Neuron (in vitro differentiated cells): ENCODE results near the gene MUC5AC.
"Not testable (repeated sequence)": the region's sequence is repeated elsewhere in the genome, so short reads cannot be mapped to it uniquely, and the experiment has no call there.

ENCODE experiments used
- H2AFZ ChIP-seq: one replicate; pipeline ENCODE4 v1.6.1; 2013; ENCODE audit warnings: low read depth, mild to moderate bottlenecking, inconsistent platforms, low read length, moderate library complexity
- H3K27me3 ChIP-seq: one replicate; pipeline ENCODE4 v1.6.1; 2013; ENCODE audit warnings: low read length; ENCODE audit not compliant: insufficient read depth
- H3K36me3 ChIP-seq: one replicate; pipeline ENCODE4 v1.6.1; 2013; ENCODE audit warnings: low read length; ENCODE audit not compliant: insufficient read depth
- H3K4me1 ChIP-seq: one replicate; pipeline ENCODE4 v1.6.1; 2013; ENCODE audit warnings: low read length; ENCODE audit not compliant: insufficient read depth
- H3K4me3 ChIP-seq: 2 replicates; pipeline ENCODE4 v1.5.1; 2013; ENCODE audit warnings: mild to moderate bottlenecking, low read length, moderate library complexity
- H3K9me3 ChIP-seq: one replicate; pipeline ENCODE4 v1.6.1; 2013; ENCODE audit warnings: low read length

Gene MUC5AC

DNA sequence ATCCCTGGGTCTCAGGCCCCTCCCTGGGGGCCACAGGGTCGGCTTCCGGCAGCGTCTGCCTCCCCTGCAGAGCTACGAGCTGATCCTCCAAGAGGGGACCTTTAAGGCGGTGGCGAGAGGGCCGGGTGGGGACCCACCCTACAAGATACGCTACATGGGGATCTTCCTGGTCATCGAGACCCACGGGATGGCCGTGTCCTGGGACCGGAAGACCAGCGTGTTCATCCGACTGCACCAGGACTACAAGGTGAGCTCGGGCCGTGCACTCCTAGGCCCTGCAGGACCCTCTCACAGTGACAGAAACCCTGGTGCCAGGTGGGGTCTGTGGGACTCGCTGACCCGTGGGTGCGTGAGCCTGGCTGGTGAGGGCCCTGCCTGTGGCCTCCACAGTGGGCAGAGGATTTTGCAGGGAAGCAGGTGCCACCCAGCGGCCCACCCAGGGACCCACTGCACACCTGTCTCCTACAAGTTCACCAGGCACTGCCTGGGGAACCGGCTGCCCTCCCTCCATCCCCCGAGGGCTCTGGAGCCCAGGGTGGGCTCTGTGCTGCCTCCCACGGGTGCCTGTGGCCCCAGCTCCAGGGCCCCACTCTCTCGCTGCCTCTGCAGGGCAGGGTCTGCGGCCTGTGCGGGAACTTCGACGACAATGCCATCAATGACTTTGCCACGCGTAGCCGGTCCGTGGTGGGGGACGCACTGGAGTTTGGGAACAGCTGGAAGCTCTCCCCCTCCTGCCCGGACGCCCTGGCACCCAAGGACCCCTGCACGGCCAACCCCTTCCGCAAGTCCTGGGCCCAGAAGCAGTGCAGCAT is 78.8 kb downstream of the MUC5AC start:
- Histone ChIP-seq H3K4me1 (no peaks in the 10 kb centered on the region), H3K4me3 (no peak overlapping the region), H2AFZ (no peak overlapping the region), H3K27me3 (peaks cover 19% of the 10 kb centered on the region), H3K36me3 (no peaks in the 10 kb centered on the region), H3K9me3 (no peaks in the 10 kb centered on the region)

DNA sequence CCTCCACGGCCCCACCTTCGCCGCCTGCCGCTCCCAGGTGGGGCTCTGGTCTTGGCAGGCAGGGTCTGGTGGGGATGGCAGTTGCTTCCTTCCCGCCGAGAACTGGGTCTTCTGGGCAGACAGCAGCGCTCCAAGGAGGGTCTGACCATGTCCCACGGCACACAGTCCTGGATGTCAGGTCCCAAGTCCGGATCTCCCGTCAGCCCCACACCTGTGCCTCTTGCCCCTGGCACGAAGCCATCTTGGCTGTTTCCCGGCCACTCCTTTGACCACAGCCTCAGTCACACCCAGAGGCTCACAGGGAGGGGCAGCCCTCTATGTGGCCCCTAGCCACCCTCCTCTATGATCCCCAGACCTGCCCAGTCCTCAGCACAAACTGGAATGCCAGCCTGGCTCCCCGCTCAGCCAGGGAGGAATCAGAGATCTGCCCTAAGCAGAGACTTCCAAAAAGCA is 79.4 kb downstream of the MUC5AC start:
- no peak overlapping the region for H3K4me3 ChIP-seq
- H2AFZ ChIP-seq, result no peak overlapping the region
- H3K36me3 ChIP-seq, result no peaks in the 10 kb centered on the region
- peaks cover 15% of the 10 kb centered on the region for H3K27me3 ChIP-seq
- peaks cover 2% of the 10 kb centered on the region for H3K9me3 ChIP-seq
- H3K4me1 ChIP-seq, result no peaks in the 10 kb centered on the region

DNA sequence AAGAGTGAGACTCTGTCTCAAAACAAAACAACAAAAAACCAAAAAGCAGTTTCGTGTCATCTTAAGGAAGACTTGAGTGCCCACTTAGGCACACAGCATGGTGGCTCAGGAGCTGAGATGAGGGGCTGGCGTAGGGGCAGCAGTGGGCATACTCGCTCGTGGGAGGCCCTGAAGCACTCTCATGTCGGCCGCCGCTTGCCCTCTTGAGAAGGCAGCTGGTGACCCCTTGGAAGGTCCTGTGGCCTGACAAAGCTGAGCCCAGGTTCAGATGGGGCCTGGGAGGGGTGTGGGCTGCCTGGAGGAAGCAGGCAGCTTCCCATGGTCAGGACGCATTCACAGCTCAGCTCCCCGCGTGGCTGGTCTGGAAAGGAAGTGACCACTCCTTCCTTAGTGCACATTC is 80.1 kb downstream of the MUC5AC start:
- Histone ChIP-seq H3K27me3 (peaks cover 13% of the 10 kb centered on the region), H3K36me3 (no peaks in the 10 kb centered on the region), H2AFZ (no peak overlapping the region), H3K9me3 (peaks cover 6% of the 10 kb centered on the region), H3K4me3 (no peak overlapping the region), H3K4me1 (no peaks in the 10 kb centered on the region)

DNA sequence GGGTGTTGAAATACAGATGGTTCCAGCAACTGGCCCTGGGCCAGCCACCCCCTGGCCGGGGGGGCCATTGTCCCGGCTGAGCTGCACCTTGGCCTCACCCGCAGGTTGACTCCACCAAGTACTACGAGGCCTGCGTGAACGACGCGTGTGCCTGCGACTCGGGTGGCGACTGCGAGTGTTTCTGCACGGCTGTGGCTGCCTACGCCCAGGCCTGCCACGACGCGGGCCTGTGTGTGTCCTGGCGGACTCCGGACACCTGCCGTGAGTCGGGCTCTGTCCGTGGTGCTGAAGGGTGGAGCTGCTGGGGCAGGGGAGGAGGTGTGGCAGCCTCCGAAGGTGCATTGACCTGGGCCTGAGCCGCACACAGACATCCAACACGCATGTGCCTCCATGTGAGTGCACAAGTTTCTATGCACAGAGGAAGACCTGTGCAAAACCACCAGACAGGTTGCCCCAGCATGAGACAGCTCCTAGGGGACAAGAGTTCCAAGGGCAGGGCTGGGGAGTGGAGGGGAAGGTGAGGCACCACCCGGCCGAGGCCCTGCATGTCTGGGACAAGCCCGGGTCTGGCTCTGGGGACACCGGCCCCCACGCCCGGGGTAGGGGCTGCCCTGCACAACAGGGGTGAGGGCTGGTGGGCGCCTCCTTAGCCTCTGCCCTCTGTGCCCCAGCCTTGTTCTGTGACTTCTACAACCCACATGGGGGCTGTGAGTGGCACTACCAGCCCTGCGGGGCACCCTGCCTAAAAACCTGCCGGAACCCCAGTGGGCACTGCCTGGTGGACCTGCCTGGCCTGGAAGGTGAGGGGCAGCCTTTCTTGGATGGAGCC is 81.2 kb downstream of the MUC5AC start:
- H3K9me3 ChIP-seq, result peaks cover 6% of the 10 kb centered on the region
- no peak overlapping the region for H2AFZ ChIP-seq
- H3K4me1 ChIP-seq, result no peaks in the 10 kb centered on the region
- H3K36me3 ChIP-seq, result no peaks in the 10 kb centered on the region
- no peak overlapping the region for H3K4me3 ChIP-seq
- H3K27me3 ChIP-seq, result peaks cover 11% of the 10 kb centered on the region

DNA sequence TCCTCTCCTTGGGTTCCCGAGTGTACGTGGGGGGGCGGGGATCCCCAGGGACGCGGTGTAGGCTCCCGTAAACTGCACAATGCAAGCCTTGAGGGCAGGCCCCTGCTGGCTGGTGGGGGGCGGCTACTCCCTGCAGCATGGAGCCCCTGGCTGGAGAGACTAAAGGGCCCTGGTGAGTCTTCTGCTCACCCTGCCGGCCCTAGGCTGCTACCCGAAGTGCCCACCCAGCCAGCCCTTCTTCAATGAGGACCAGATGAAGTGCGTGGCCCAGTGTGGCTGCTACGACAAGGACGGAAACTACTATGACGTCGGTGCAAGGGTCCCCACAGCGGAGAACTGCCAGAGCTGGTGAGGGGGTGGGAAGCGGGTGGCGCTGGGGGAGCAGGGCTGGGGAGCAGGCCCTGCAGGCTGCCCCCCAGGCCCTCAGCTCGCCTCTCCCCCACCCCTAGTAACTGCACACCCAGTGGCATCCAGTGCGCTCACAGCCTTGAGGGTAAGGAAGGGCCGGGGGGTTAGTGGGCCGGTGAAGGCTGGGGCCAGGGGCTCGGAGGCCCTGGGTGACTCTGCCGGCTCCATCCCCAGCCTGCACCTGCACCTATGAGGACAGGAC is 81.9 kb downstream of the MUC5AC start:
- no peaks in the 10 kb centered on the region for H3K36me3 ChIP-seq
- H2AFZ ChIP-seq, result no peak overlapping the region
- H3K4me1 ChIP-seq, result no peaks in the 10 kb centered on the region
- H3K27me3 ChIP-seq, result peaks cover 11% of the 10 kb centered on the region
- peaks cover 6% of the 10 kb centered on the region for H3K9me3 ChIP-seq
- H3K4me3 ChIP-seq, result no peak overlapping the region

DNA sequence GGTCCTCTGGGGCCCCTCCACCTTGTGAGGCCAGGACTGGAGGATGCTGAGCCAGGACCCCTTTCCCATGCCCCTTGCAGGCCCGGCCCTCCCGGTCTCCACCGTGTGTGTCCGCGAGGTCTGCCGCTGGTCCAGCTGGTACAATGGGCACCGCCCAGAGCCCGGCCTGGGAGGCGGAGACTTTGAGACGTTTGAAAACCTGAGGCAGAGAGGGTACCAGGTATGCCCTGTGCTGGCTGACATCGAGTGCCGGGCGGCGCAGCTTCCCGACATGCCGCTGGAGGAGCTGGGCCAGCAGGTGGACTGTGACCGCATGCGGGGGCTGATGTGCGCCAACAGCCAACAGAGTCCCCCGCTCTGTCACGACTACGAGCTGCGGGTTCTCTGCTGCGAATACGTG is 83.0 kb downstream of the MUC5AC start:
- Histone ChIP-seq H3K4me3 (no peak overlapping the region), H3K4me1 (no peaks in the 10 kb centered on the region), H2AFZ (no peak overlapping the region), H3K27me3 (peaks cover 11% of the 10 kb centered on the region), H3K36me3 (no peaks in the 10 kb centered on the region), H3K9me3 (peaks cover 8% of the 10 kb centered on the region)

DNA sequence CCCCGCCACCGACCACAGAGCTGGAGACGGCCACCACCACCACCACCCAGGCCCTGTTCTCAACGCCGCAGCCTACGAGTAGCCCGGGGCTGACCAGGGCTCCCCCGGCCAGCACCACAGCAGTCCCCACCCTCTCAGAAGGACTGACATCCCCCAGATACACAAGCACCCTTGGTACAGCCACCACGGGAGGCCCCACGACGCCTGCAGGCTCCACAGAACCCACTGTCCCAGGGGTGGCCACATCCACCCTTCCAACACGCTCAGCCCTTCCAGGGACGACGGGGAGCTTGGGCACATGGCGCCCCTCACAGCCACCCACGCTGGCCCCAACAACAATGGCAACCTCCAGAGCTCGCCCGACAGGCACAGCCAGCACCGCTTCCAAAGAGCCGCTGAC is 84.0 kb downstream of the MUC5AC start:
- no peaks in the 10 kb centered on the region for H3K36me3 ChIP-seq
- H3K9me3 ChIP-seq, result peaks cover 8% of the 10 kb centered on the region
- no peak overlapping the region for H2AFZ ChIP-seq
- peaks cover 7% of the 10 kb centered on the region for H3K27me3 ChIP-seq
- no peaks in the 10 kb centered on the region for H3K4me1 ChIP-seq
- H3K4me3 ChIP-seq, result no peak overlapping the region

DNA sequence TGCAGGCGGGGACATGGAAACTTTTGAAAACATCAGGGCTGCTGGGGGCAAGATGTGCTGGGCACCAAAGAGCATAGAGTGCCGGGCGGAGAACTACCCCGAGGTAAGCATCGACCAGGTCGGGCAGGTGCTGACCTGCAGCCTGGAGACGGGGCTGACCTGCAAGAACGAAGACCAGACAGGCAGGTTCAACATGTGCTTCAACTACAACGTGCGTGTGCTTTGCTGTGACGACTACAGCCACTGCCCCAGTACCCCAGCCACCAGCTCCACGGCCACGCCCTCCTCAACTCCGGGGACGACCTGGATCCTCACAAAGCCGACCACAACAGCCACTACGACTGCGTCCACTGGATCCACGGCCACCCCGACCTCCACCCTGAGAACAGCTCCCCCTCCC is 84.5 kb downstream of the MUC5AC start:
- H3K4me3 ChIP-seq, result no peak overlapping the region
- H3K9me3 ChIP-seq, result peaks cover 8% of the 10 kb centered on the region
- no peaks in the 10 kb centered on the region for H3K4me1 ChIP-seq
- H3K27me3 ChIP-seq, result peaks cover 4% of the 10 kb centered on the region
- H2AFZ ChIP-seq, result no peak overlapping the region
- H3K36me3 ChIP-seq, result no peaks in the 10 kb centered on the region

DNA sequence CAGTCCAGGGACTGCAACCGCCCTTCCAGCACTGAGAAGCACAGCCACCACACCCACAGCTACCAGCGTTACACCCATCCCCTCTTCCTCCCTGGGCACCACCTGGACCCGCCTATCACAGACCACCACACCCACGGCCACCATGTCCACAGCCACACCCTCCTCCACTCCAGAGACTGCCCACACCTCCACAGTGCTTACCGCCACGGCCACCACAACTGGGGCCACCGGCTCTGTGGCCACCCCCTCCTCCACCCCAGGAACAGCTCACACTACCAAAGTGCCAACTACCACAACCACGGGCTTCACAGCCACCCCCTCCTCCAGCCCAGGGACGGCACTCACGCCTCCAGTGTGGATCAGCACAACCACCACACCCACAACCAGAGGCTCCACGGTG is 85.0 kb downstream of the MUC5AC start:
- H3K4me3 ChIP-seq, H3K4me1 ChIP-seq, H3K9me3 ChIP-seq, H3K36me3 ChIP-seq, H2AFZ ChIP-seq, H3K27me3 ChIP-seq: not testable (repeated sequence)

DNA sequence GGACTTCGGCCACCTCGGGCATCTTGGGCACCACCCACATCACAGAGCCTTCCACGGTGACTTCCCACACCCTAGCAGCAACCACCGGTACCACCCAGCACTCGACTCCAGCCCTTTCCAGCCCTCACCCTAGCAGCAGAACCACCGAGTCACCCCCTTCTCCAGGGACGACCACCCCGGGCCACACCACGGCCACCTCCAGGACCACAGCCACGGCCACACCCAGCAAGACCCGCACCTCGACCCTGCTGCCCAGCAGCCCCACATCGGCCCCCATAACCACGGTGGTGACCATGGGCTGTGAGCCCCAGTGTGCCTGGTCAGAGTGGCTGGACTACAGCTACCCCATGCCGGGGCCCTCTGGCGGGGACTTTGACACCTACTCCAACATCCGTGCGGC is 85.8 kb downstream of the MUC5AC start:
- H3K9me3 ChIP-seq, H3K4me1 ChIP-seq, H2AFZ ChIP-seq, H3K27me3 ChIP-seq, H3K4me3 ChIP-seq, H3K36me3 ChIP-seq: not testable (repeated sequence)

DNA sequence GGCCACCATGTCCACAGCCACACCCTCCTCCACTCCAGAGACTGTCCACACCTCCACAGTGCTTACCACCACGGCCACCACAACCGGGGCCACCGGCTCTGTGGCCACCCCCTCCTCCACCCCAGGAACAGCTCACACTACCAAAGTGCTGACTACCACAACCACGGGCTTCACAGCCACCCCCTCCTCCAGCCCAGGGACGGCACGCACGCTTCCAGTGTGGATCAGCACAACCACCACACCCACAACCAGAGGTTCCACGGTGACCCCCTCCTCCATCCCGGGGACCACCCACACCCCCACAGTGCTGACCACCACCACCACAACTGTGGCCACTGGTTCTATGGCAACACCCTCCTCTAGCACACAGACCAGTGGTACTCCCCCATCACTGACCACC is 86.8 kb downstream of the MUC5AC start:
- not testable (repeated sequence) for H3K9me3 ChIP-seq, H3K27me3 ChIP-seq, H2AFZ ChIP-seq, H3K36me3 ChIP-seq, H3K4me3 ChIP-seq, H3K4me1 ChIP-seq

DNA sequence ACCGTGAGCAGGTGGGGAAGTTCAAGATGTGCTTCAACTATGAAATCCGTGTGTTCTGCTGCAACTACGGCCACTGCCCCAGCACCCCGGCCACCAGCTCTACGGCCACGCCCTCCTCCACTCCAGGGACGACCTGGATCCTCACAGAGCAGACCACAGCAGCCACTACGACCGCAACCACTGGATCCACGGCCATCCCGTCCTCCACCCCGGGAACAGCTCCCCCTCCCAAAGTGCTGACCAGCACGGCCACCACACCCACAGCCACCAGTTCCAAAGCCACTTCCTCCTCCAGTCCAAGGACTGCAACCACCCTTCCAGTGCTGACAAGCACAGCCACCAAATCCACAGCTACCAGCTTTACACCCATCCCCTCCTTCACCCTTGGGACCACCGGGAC is 88.0 kb downstream of the MUC5AC start:
- not testable (repeated sequence) for H2AFZ ChIP-seq, H3K27me3 ChIP-seq, H3K4me3 ChIP-seq, H3K4me1 ChIP-seq, H3K36me3 ChIP-seq, H3K9me3 ChIP-seq

DNA sequence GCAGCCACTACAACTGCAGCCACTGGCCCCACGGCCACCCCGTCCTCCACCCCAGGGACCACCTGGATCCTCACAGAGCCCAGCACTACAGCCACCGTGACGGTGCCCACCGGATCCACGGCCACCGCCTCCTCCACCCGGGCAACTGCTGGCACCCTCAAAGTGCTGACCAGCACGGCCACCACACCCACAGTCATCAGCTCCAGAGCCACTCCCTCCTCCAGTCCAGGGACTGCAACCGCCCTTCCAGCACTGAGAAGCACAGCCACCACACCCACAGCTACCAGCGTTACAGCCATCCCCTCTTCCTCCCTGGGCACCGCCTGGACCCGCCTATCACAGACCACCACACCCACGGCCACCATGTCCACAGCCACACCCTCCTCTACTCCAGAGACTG is 88.5 kb downstream of the MUC5AC start:
- H3K4me3 ChIP-seq, H3K27me3 ChIP-seq, H3K4me1 ChIP-seq, H3K36me3 ChIP-seq, H2AFZ ChIP-seq: not testable (repeated sequence)
- peaks cover 13% of the 10 kb centered on the region for H3K9me3 ChIP-seq
